GM23248 (cell line): ENCODE measurements around the gene IBTK. TPM values are rescaled to one million over a fixed set of nuclear protein-coding genes. Genes with fewer than 3 reads are reported as not detected.

Experiments
- DNase-seq: peaks from one replicate; pipeline ENCODE4 v3.0.0-alpha.2; 2015
- H2AFZ ChIP-seq: fragments of 200-600 bp; sonication (generic); 2 replicates; pipeline ENCODE4 v1.6.1; 2016; ENCODE audit warnings: antibody characterized with exemption
- H3F3A ChIP-seq: fragments of 200-600 bp; sonication (generic); 2 replicates; pipeline ENCODE4 v1.6.1; 2016; ENCODE audit warnings: mild to moderate bottlenecking, antibody characterized with exemption, mixed run types; ENCODE audit not compliant: insufficient read depth
- H3K27ac ChIP-seq: fragments of 200-600 bp; sonication (generic); 2 replicates; pipeline ENCODE4 v1.5.1; 2016; ENCODE audit warnings: mild to moderate bottlenecking
- H3K27me3 ChIP-seq: fragments of 200-600 bp; sonication (generic); replicated peaks from 2 replicates; pipeline ENCODE4 v1.6.1; 2016; ENCODE audit warnings: mild to moderate bottlenecking; ENCODE audit not compliant: insufficient read depth
- H3K36me3 ChIP-seq: fragments of 200-600 bp; sonication (generic); 2 replicates; pipeline ENCODE4 v1.6.1; 2016; ENCODE audit warnings: low read depth, mild to moderate bottlenecking
- H3K4me1 ChIP-seq: fragments of 200-600 bp; sonication (generic); 2 replicates; pipeline ENCODE4 v1.6.1; 2016; ENCODE audit warnings: mild to moderate bottlenecking; ENCODE audit not compliant: insufficient read depth
- H3K4me2 ChIP-seq: fragments of 200-600 bp; sonication (generic); one replicate; pipeline ENCODE4 v1.6.1; 2016; ENCODE audit warnings: mild to moderate bottlenecking; ENCODE audit not compliant: unreplicated experiment
- H3K4me3 ChIP-seq: fragments of 200-600 bp; sonication (generic); 2 replicates; pipeline ENCODE4 v1.5.1; 2016; ENCODE audit warnings: mild to moderate bottlenecking
- H3K79me2 ChIP-seq: fragments of 200-600 bp; sonication (generic); 2 replicates; pipeline ENCODE4 v1.6.1; 2016; ENCODE audit warnings: mild to moderate bottlenecking; ENCODE audit not compliant: insufficient read depth
- H3K9ac ChIP-seq: fragments of 200-600 bp; sonication (generic); 2 replicates; pipeline ENCODE4 v1.6.1; 2016; ENCODE audit warnings: mild to moderate bottlenecking
- H3K9me2 ChIP-seq: fragments of 200-600 bp; sonication (generic); 2 replicates; pipeline ENCODE4 v1.6.1; 2016; ENCODE audit warnings: mixed run types, mild to moderate bottlenecking, moderate library complexity; ENCODE audit not compliant: insufficient read depth
- H3K9me3 ChIP-seq: fragments of 200-600 bp; sonication (generic); one replicate; pipeline ENCODE4 v1.6.1; 2017; ENCODE audit warnings: low read depth
- H4K20me1 ChIP-seq: fragments of 200-600 bp; sonication (generic); 2 replicates; pipeline ENCODE4 v1.6.0; 2016; ENCODE audit not compliant: insufficient read depth
- EZH2 ChIP-seq: fragments of 200-600 bp; sonication (generic); IDR thresholded peaks from 2 replicates; pipeline ENCODE4 v1.6.1; 2018; ENCODE audit warnings: antibody characterized with exemption, mild to moderate bottlenecking; ENCODE audit not compliant: insufficient read depth, poor library complexity, severe bottlenecking
- EZH2phosphoT487 ChIP-seq: fragments of 200-600 bp; sonication (generic); IDR thresholded peaks from 2 replicates; pipeline ENCODE4 v1.6.1; 2018; ENCODE audit warnings: antibody characterized with exemption, moderate library complexity, mild to moderate bottlenecking, low read depth; ENCODE audit not compliant: insufficient read depth
- WGBS, 2 experiments: methylation state at CpG; one replicate each; pipeline ENCODE4 v1.1.6; 2015 to 2017; ENCODE audit warnings: low lambda C conversion rate in 2 of 2, low coverage in 1 of 2; ENCODE audit errors: missing lambda C conversion rate in 2 of 2; 5-methylcytosine and 5-hydroxymethylcytosine counted together
- in situ Hi-C: fragments of 300-500 bp; cut with MboI; formaldehyde crosslinking; loops from 2 replicates; pipeline ENCODE4 v1.15.0; 2020
- polyA plus RNA-seq: library from polyadenylated mRNA; unstranded; fragments of >200 nt; fragmentation: Nextera tagmentation; extraction: Ambion mirVana; gene quantifications from 2 replicates; pipeline ENCODE4 v1.2.1, GENCODE V29; 2016
- total RNA-seq: library from RNA; depleted of rRNA; stranded (reverse); fragments of >200 nt; shearing (Covaris generic); gene quantifications from 2 replicates; pipeline ENCODE4 v1.2.3, GENCODE V29; 2014

Gene IBTK
- total and polyA plus RNA-seq, 2 experiments from 2014 or later, result 23.8 to 44.5 TPM

DNA sequence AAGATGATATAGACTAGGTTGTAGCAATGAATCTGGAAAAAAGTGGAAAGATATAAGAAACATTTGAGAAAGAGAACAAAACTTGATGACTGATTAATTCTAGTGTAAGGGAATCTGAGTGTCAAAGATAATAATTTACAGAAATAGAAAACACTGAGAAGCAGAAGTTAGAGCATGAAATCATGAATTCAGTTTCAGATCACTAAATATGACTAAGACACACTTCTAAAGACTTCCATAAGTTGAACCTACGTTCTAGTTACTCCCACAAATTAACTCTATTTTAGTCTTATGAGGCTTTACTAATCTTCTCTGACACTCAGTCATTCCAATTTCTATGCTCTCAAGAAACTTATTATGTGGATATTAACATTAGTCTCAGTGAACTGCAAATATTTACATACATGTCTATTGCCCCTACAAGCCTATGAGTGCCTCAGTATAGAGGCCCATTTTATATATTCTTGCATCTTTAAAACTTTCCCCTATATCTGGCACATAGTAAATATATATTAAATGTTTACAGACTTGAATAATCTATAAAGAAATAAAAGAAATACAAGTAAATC lies 30.4 kb downstream of the IBTK start:
- in situ Hi-C loops, result no loop called here

GRCh38 chr6:82216549-82216948 lies 31.0 kb downstream of the IBTK start:
- H3K27ac ChIP-seq, result no peak overlapping the region
- WGBS, 2 experiments, result 94 to 96% methylated on average over 2 of the region's 2 CpGs
- peaks cover 8% of the 10 kb centered on the region; the same call in 1 of the 2 replicates for H3K79me2 ChIP-seq
- no peaks in the 10 kb centered on the region; the same call in 1 of the 2 replicates for H3F3A ChIP-seq
- DNase-seq, result no peak
- no peaks in the 10 kb centered on the region for H3K27me3 ChIP-seq
- no peaks in the 10 kb centered on the region for H3K9me2 ChIP-seq
- TF ChIP-seq EZH2 (no peak), EZH2phosphoT487 (no peak)
- H3K36me3 ChIP-seq, result peaks cover 68% of the 10 kb centered on the region
- H2AFZ ChIP-seq, result no peak overlapping the region
- H3K9me3 ChIP-seq, result no peaks in the 10 kb centered on the region
- no peak overlapping the region for H3K9ac ChIP-seq
- no peaks in the 10 kb centered on the region for H4K20me1 ChIP-seq
- in situ Hi-C loops, result no loop called here
- H3K4me3 ChIP-seq, result no peak overlapping the region
- no peaks in the 10 kb centered on the region for H3K4me1 ChIP-seq
- no peak overlapping the region for H3K4me2 ChIP-seq

More for the DNA sequence above, 30.4 kb downstream of the IBTK start:
- no peak overlapping the region for H3K4me2 ChIP-seq
- no peak overlapping the region for H3K27ac ChIP-seq
- H3K36me3 ChIP-seq, result peaks cover 70% of the 10 kb centered on the region
- no peaks in the 10 kb centered on the region for H3K9me3 ChIP-seq
- no peaks in the 10 kb centered on the region; the same call in 1 of the 2 replicates for H3F3A ChIP-seq
- H3K9ac ChIP-seq, result no peak overlapping the region
- no peaks in the 10 kb centered on the region for H3K27me3 ChIP-seq
- no peak overlapping the region for H3K4me3 ChIP-seq
- H3K9me2 ChIP-seq, result no peaks in the 10 kb centered on the region
- H3K4me1 ChIP-seq, result no peaks in the 10 kb centered on the region
- TF ChIP-seq EZH2, result no peak
- TF ChIP-seq EZH2phosphoT487, result no peak
- no peak overlapping the region for H2AFZ ChIP-seq
- no peak for DNase-seq
- no peaks in the 10 kb centered on the region for H4K20me1 ChIP-seq
- peaks cover 8% of the 10 kb centered on the region; the same call in 1 of the 2 replicates for H3K79me2 ChIP-seq
- 59 to 69% methylated on average over 1 of the region's 1 CpG for WGBS, 2 experiments

- WGBS, 2 experiments, result 97 to 100% methylated on average over 2 of the region's 2 CpGs
- Histone ChIP-seq H3K4me1 (no peaks in the 10 kb centered on the region), H3K27ac (no peak overlapping the region), H3K9ac (no peak overlapping the region), H3K36me3 (peaks cover 65% of the 10 kb centered on the region), H3K4me2 (no peak overlapping the region), H4K20me1 (no peaks in the 10 kb centered on the region), H3K9me3 (no peaks in the 10 kb centered on the region), H2AFZ (no peak overlapping the region), H3K27me3 (no peaks in the 10 kb centered on the region), H3K9me2 (no peaks in the 10 kb centered on the region), H3F3A (no peaks in the 10 kb centered on the region; the same call in 1 of the 2 replicates), H3K4me3 (no peak overlapping the region), H3K79me2 (0 out of 2 replicates have a peak, but pooled peaks cover 5% of the 10 kb centered on the region)
- no peak for DNase-seq
- no peak for TF ChIP-seq EZH2
- no peak for TF ChIP-seq EZH2phosphoT487
- in situ Hi-C loops, result no loop called here
Measured at GRCh38 chr6:82211326-82211725, 36.2 kb downstream of the IBTK start.

DNA sequence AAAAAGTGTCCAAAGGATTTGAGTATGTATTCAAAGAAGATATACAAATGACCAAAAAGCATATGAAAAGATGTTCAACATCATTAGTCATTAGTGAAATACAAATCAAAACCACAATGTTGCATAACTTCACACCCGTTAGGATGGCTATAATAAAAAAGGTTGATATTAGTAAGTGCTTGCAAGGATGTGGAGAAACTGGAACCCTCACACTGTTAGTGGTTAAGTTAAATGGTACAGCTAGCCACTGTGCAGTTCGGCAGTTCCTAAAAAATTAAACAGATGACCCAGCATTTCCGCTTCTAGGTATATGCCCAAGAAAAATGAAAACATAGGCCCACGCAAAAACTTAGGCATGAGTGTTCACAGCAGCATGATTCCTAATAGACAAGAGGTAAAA lies 38.6 kb downstream of the IBTK start:
- H3F3A ChIP-seq, result no peaks in the 10 kb centered on the region; the same call in 1 of the 2 replicates
- H4K20me1 ChIP-seq, result no peaks in the 10 kb centered on the region
- H3K79me2 ChIP-seq, result 0 out of 2 replicates have a peak, but pooled peaks cover 5% of the 10 kb centered on the region
- no peak overlapping the region for H3K9ac ChIP-seq
- H3K9me3 ChIP-seq, result no peaks in the 10 kb centered on the region
- DNase-seq, result no peak
- H3K27ac ChIP-seq, result no peak overlapping the region
- peaks cover 53% of the 10 kb centered on the region for H3K36me3 ChIP-seq
- no peaks in the 10 kb centered on the region for H3K4me1 ChIP-seq
- in situ Hi-C loops, result no loop called here
- no peak overlapping the region for H3K4me2 ChIP-seq
- no peak overlapping the region for H3K4me3 ChIP-seq
- 84 to 88% methylated on average over 4 of the region's 4 CpGs for WGBS, 2 experiments
- H3K9me2 ChIP-seq, result no peaks in the 10 kb centered on the region
- TF ChIP-seq EZH2phosphoT487 (no peak), EZH2 (no peak)
- H3K27me3 ChIP-seq, result no peaks in the 10 kb centered on the region
- no peak overlapping the region for H2AFZ ChIP-seq
